GM12891 (cell line): Measurements from ENCODE around the gene SCAP.

Experiments
- DNase-seq: peaks from one replicate; pipeline ENCODE4 v3.0.0; 2011; ENCODE audit warnings: low spot score; ENCODE audit not compliant: insufficient read length
- FAIRE-seq: peaks from 2 replicates; lab custom pipeline; 2011; peaks lifted over from hg19 to GRCh38; lab: Jason Lieb, UNC
- PAX5 ChIP-seq: IDR thresholded peaks from 2 replicates; pipeline ENCODE4 v1.6.1; 2011; ENCODE audit warnings: low read length, moderate library complexity, mild to moderate bottlenecking; ENCODE audit not compliant: insufficient read depth, severe bottlenecking
- POLR2A ChIP-seq: IDR thresholded peaks from 2 replicates; pipeline ENCODE4 v1.6.1; 2011; ENCODE audit warnings: low read depth, low read length, control low read depth
- POLR2AphosphoS5 ChIP-seq: IDR thresholded peaks from 2 replicates; pipeline ENCODE4 v1.6.1; 2011; ENCODE audit warnings: low read depth, low read length, control low read depth
- POU2F2 ChIP-seq: IDR thresholded peaks from 2 replicates; pipeline ENCODE4 v1.6.1; 2011; ENCODE audit warnings: low read depth, mild to moderate bottlenecking, control low read depth, low read length, moderate library complexity
- SPI1 ChIP-seq: IDR thresholded peaks from 2 replicates; pipeline ENCODE4 v1.6.1; 2011; ENCODE audit warnings: low read depth, low read length, control low read depth
- TAF1 ChIP-seq: IDR thresholded peaks from 2 replicates; pipeline ENCODE4 v1.6.1; 2011; ENCODE audit warnings: low read depth, low read length, control low read depth

The SCAP gene

GRCh38 chr3:47410801-47411646, 64.7 kb downstream of the SCAP start:
- no peak for FAIRE-seq
- no peak for DNase-seq
- TF ChIP-seq POLR2A = 0 out of 2 replicates have a peak, but pooled peaks have one; percentile 7
- no peak for TF ChIP-seq PAX5

DNA sequence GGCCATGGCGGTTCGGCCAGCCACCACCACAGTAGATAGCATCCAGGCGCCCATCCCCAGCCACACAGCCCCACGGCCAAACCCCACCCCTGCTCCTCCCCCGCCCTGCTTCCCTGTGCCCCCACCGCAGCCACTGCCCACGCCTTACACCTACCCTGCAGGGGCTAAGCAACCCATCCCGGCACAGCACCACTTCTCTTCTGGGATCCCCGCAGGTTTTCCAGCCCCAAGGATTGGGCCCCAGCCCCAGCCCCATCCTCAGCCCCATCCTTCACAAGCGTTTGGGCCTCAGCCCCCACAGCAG, 65.4 kb downstream of the SCAP start:
- DNase-seq (no peak), FAIRE-seq (no peak)
- TF ChIP-seq SPI1 (no peak), POLR2A (no peak), TAF1 (no peak), PAX5 (no peak), POU2F2 (no peak), POLR2AphosphoS5 (no peak)

DNA sequence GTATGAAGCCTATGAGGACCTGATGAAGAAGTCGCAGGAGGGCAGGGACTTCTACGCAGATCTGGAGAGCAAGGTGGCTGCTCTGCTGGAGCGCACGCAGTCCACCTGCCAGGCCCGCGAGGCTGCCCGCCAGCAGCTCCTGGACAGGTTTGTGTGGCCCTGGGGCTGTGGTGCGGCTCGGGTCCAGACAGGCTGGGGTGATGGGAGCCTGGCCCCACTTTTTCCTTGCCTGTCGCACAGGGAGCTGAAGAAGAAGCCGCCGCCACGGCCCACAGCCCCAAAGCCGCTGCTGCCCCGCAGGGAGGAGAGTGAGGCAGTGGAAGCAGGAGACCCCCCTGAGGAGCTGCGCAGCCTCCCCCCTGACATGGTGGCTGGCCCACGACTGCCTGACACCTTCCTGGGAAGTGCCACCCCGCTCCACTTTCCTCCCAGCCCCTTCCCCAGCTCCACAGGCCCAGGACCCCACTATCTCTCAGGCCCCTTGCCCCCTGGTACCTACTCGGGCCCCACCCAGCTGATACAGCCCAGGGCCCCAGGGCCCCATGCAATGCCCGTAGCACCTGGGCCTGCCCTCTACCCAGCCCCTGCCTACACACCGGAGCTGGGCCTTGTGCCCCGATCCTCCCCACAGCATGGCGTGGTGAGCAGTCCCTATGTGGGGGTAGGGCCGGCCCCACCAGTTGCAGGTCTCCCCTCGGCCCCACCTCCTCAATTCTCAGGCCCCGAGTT, 65.9 kb downstream of the SCAP start:
- no peak for DNase-seq
- TF ChIP-seq POU2F2 = no peak
- TF ChIP-seq TAF1 = no peak
- no peak for TF ChIP-seq POLR2A
- TF ChIP-seq POLR2AphosphoS5 = no peak
- TF ChIP-seq SPI1 = no peak
- TF ChIP-seq PAX5 = no peak
- FAIRE-seq = no peak

- DNase-seq (no peak), FAIRE-seq (no peak)
- TF ChIP-seq TAF1 = no peak
- no peak for TF ChIP-seq SPI1
- no peak for TF ChIP-seq PAX5
- TF ChIP-seq POU2F2 = no peak
- no peak for TF ChIP-seq POLR2A
- TF ChIP-seq POLR2AphosphoS5 = no peak
Measured at GRCh38 chr3:47409284-47409683, 66.5 kb downstream of the SCAP start.

DNA sequence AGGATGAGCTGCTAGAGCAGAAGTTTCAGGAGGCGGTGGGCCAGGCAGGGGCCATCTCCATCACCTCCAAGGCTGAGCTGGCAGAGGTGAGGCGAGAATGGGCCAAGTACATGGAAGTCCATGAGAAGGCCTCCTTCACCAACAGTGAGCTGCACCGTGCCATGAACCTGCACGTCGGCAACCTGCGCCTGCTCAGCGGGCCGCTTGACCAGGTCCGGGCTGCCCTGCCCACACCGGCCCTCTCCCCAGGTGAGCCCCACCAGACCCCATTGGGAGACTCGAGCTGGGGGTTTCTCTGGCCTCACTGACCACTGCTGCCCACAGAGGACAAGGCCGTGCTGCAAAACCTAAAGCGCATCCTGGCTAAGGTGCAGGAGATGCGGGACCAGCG, 66.9 kb downstream of the SCAP start:
- FAIRE-seq = no peak
- no peak for DNase-seq
- TF ChIP-seq SPI1 = no peak

GRCh38 chr3:47407896-47408838, 67.6 kb downstream of the SCAP start:
- DNase-seq (no peak), FAIRE-seq (no peak)
- TF ChIP-seq PAX5 (no peak), POLR2AphosphoS5 (no peak), SPI1 (no peak), POU2F2 (no peak), POLR2A (no peak), TAF1 (no peak)

- DNase-seq = no peak
- FAIRE-seq = no peak
- no peak for TF ChIP-seq POLR2A
- no peak for TF ChIP-seq SPI1
- TF ChIP-seq PAX5 = no peak
- TF ChIP-seq POU2F2 = no peak
- TF ChIP-seq POLR2AphosphoS5 = no peak
- no peak for TF ChIP-seq TAF1
Measured at GRCh38 chr3:47407237-47407636, 68.5 kb downstream of the SCAP start.

- FAIRE-seq (no peak), DNase-seq (no peak)
- TF ChIP-seq POLR2A = no peak
- TF ChIP-seq SPI1 = no peak
- no peak for TF ChIP-seq POU2F2
- TF ChIP-seq TAF1 = no peak
- no peak for TF ChIP-seq PAX5
- no peak for TF ChIP-seq POLR2AphosphoS5
Measured at GRCh38 chr3:47406762-47407149, 69.0 kb downstream of the SCAP start.

DNA sequence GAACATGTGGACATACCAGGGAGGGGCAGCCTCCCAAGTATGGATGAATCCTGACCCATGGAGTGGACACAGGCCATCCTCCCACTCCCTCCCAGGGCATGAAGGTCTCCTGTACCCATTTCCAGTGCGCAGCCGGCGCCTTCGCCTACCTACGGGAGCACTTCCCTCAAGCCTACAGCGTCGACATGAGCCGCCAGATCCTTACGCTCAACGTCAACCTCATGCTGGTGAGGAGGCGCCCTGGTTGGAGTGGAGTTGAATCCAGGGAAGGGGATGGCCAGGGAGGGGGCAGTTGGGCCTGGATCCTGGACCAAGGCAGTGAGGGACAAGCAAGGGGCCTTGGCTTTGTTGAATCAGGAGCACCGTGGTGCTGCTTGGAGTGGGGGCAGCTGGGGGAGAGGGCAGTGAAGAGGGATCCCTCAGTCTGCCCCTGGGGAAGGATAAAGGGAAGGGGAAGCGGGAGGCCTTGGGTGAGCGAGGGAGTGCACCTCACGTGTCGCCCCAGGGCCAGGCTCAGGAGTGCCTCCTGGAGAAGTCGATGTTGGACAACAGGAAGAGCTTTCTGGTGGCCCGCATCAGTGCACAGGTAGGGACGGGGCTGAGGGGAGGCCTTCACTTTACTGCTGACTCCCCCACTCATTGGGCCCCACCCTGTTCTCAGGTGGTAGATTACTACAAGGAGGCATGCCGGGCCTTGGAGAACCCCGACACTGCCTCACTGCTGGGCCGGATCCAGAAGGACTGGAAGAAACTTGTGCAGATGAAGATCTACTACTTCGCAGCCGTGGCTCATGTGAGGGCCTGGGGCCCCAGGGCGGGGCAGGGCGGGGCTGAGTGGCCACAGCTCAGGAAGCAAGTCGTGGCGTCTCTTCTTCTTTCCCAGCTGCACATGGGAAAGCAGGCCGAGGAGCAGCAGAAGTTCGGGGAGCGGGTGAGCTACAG, 69.7 kb downstream of the SCAP start:
- FAIRE-seq = no peak
- DNase-seq = no peak
- TF ChIP-seq TAF1 (no peak), PAX5 (no peak), POLR2AphosphoS5 (no peak), SPI1 (no peak), POLR2A (no peak), POU2F2 (no peak)
